HG03378 (cell line): ENCODE data around the gene WBP2.
"Not testable (repeated sequence)": the region's sequence is repeated elsewhere in the genome, so short reads cannot be mapped to it uniquely, and the experiment has no call there.

Source experiments
- ATAC-seq: cut with Tn5 transposase; IDR thresholded peaks from one replicate; pipeline ENCODE4 v1.9.1; 2021; ENCODE audit warnings: mild to moderate bottlenecking, moderate library complexity; ENCODE audit not compliant: unreplicated experiment

The WBP2 gene

GRCh38 chr17:75817571-75817970, 37.6 kb downstream of the WBP2 start:
- no peak for ATAC-seq

- ATAC-seq: no peak
These were observed 38.4 kb downstream of the WBP2 start for GRCh38 chr17:75816693-75817092.

DNA sequence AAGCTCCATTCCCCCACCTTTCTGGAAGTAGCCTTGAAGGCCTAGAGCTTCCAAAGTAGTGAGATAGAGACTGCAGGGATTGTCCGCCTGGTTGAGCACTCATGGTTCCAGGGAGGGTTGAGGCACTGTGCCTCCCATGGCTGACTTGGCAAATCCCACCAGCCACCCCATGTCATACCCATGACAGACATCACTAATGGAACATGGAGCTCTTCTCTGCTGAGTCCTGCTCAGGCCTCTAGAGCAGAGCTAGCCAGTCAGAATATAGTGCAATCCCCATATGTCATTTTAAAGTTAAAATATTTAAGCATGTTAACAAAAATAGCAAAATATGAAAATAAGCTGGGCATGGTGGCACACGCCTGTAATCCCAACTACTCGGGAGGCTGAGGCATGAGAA, 39.7 kb downstream of the WBP2 start:
- no peak for ATAC-seq

DNA sequence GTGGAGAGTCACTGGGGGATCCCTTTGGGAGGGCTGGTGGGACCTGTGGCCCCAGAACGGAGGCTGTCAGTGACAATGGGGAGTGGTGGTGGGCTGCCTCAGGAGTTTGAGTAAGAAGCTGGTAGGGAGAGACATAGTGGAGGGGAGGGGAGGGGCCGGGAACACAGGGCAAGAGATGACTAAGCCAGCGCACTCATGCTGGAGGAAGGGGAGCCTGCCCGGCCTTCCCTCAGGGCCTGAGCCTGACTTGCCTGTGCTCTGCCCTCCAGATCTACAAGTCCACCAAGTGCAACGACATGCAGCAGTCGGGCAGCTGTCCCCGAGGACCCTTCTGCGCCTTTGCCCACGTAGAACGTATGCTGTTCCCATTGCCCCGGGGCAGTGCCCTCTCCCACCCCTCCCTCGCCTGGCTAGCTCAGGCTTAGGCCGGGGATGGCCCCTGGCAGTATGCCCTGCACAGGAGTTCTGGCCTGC, 40.2 kb downstream of the WBP2 start:
- ATAC-seq: no peak

DNA sequence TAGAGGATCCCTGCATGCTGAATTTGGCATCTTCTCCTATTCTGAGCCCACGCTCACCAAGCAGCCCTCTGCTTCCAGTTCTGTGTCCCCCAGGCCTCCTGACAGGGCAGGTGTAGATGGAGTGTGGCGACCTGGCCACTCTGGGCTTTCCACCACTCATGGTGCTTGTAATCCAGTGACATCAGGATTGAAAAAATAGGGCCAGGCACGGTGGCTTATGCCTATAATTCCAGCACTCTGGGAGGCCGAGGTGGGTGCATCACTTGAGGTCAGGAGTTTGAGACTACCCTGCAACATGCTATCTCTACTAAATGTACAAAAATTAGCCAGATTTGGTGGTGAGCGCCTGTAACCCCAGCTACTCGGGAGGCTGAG, 41.1 kb downstream of the WBP2 start:
- ATAC-seq: no peak

GRCh38 chr17:75813081-75814020, 41.8 kb downstream of the WBP2 start:
- no peak for ATAC-seq

- no peak for ATAC-seq
These were observed 42.8 kb downstream of the WBP2 start for GRCh38 chr17:75812096-75813013.

GRCh38 chr17:75811174-75811573, 44.0 kb downstream of the WBP2 start:
- no peak for ATAC-seq

DNA sequence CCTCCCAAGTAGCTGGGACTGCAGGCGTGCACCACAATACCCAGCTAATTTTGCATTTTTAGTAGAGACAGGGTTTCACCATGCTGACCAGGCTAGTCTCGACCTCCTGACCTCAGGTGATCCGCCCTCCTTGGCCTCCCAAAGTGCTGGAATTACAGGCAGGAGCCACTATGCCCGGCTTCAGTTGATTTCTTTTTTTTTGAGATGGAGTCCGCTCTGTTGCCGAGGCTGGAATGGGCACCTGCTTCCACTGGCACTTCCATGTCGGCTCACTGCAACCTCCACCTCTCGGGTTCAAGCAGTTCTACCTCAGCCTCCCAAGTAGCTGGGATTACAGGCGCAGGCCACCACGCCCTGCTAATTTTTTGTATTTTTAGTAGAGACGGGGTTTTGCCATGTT, 44.4 kb downstream of the WBP2 start:
- ATAC-seq: not testable (repeated sequence)

DNA sequence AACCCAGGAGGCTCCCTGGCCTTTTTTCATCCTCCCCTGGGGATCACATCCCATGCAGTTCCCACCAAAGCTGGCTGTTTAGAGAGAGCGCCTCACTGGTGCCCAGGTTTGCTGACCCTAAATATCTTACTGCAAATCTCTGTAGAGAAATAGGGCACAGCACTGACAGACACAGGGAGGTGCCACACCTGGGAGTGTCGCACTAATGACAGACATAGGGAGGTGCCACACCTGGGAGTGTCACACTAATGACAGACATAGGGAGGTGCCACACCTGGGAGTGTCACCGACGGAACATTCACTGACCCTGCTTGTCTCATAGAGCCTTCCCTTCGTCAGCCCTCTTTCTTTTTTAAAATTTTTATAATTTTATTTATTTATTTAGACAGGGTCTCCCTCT, 44.9 kb downstream of the WBP2 start:
- no peak for ATAC-seq

- no peak for ATAC-seq
These were observed 45.5 kb downstream of the WBP2 start for GRCh38 chr17:75809631-75810111.

DNA sequence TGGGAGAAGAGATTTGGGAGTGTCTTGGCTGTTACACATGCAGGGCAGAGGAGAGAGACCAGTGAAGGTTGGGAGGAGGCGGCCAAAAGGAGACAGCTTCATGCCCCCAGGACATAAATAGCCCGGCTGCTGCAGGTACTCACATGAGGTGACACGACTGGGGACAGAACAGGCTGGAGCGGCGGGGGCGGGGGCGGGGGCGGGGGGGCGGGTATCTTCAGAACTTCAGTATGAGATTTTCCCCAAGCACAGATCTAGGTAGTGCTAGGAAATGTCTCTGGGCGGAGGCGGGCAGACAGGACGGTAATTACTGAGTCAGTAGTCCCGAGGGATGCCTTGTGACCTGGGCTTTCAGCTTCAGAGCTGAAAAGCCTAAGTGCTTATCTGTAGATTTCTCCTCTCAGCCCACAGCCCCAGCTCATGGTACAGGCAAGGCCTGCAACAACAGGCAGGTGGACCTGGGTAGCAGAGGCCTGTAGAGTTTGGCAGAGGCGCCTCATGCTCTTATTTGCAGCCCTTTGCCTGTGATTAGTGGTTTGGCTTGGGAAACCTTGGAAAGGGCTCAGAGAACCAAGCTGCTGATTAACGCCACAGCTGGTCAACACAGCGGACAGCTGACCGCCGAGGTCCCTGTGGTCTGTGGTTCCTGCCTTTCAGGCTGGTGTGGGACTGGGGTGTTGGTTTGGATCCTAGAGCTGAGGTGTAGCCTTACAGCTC, 46.1 kb downstream of the WBP2 start:
- peak; percentile 70 for ATAC-seq

DNA sequence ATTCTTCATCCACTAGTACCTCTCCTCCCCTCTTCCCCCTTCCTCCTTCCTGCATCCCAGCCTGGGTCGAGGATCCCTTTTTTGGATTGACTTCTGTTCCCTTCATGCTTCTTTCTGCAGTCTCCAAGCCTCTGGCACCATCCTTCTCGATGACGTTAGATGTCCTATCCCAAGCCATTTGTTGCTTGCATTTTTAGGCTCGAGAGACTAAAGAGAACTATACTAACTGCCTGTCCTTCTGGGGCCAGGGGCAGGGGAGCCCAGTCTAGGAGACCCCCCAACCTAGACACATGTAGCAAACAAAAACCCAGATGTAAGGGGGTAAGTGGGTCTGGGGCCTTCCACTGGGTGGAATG, 46.6 kb downstream of the WBP2 start:
- ATAC-seq: no peak

DNA sequence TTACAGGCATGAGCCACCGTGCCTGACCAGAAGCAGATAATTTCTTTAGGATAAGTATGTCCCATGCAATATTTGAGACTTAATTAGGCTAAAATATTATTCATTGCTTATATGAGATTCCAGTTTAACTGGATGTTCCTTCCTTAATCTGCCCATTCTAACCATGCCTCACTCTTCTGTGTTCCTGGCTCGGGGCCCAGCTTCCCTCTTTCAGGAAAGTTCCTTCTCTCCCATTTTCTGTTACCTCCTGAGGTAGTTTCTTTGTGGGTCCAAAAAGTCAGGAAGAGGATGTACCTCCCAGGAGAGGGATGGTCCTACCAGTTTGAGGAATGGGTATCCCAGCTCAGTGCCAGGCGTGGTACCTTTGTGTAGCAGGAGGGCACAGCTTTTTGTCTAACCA, 47.3 kb downstream of the WBP2 start:
- no peak for ATAC-seq

DNA sequence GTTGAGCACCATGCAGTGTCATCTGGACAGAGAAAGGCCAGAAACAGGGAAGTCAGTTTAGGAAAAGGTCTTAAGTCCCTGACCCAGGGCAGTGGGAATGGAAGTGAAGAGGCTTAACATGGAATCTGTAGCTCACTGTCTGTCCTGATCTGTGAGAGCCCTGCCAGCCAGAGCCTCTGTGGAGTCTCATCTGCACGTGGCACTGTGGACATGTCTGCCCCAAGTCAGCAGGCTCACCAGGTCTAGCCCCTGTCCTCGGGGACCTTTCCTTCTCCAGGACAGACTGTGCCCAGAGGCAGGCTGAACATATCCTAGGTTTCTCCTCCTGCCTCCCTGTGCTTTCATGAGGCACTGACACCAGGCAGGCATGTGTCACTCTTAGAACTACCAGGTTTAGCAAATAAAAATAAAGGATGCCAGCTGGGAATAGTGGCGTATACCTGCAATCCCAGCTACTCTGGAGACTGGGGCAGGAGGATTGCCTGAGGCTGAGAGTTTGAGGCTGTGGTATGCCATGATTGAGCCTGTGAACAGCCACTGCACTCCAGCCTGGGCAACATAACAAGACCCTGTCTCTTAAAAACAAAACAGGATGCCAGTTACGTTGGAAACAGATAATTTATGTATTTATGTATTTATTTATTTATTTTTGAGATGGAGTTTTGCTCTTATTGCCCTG, 48.2 kb downstream of the WBP2 start:
- ATAC-seq: no peak

DNA sequence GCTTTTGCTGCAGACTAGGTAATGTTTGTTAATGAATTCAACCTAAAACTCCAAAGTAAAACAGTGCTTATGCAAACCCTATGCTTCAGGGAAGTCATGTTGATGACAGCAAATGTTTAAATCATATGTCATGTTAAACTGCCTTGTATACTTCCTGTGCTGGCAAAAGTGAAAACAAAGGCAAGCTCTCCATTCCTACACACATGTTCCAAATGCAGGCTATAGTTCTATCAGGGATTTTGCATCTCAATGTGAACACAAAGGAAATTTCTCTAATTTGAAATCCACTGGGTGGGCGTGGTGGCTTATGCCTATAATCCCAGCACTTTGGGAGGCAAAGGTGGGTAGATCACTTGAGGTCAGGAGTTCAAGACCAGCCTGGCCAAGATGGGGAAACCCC, 51.3 kb downstream of the WBP2 start:
- ATAC-seq: no peak

- no peak for ATAC-seq
These were observed 55.7 kb downstream of the WBP2 start for GRCh38 chr17:75799402-75799801.

DNA sequence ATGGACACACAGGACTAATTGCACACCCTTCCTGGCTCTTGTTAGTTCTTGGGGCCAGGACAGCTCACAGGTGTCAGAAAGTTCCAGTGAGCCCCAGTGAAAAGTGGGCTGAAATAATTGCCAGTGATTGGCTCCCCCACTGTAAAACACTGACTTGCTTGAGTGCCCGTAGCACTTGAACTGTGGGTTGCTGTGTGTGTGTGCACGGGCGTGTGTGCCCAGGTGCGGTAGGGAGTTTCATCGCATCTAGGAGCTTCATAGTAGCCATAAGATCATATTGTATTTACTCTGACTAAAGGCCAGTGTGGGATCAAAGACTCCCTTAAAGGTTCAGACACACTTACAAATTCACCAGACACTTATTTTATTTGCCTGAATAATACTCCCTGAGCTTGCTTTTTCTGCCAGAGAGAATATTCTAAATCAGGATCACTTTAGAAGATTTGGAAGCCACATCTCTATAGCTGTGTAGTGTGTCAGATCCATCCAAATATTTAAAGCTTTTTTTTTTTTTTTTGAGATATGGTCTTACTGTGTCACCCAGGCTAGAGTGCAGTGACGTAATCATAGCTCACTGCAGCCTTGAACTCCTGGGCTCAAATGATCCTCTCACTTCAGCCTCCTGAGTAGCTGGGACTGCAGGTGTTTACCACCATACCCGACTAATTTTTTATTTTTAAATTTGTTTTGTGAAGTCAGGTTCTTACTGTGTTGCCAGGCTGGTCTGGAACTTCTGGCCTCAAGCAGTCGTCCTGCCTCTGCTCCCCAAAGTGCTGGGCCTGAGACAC, 59.1 kb downstream of the WBP2 start:
- no peak for ATAC-seq
